HG03135 (cell line): ENCODE measurements around the gene GNAZ.

Experiments
- ATAC-seq: cut with Tn5 transposase; IDR thresholded peaks from one replicate; pipeline ENCODE4 v1.9.1; 2021; ENCODE audit warnings: mild to moderate bottlenecking, moderate library complexity; ENCODE audit not compliant: unreplicated experiment

The GNAZ gene

GRCh38 chr22:23063539-23064380 lies 6.6 kb upstream of the GNAZ start:
- no peak for ATAC-seq

- ATAC-seq: no peak
These were observed 5.8 kb upstream of the GNAZ start for GRCh38 chr22:23064381-23065068.

- ATAC-seq: no peak
These were observed 5.3 kb upstream of the GNAZ start for GRCh38 chr22:23065069-23065451.

GRCh38 chr22:23065495-23066122 lies 4.7 kb upstream of the GNAZ start:
- no peak for ATAC-seq

GRCh38 chr22:23066200-23067022 lies 3.9 kb upstream of the GNAZ start:
- no peak for ATAC-seq

GRCh38 chr22:23067023-23067650 lies 3.2 kb upstream of the GNAZ start:
- no peak for ATAC-seq

- no peak for ATAC-seq
These were observed 2.6 kb upstream of the GNAZ start for GRCh38 chr22:23067691-23068090.

- no peak for ATAC-seq
These were observed 2.1 kb upstream of the GNAZ start for GRCh38 chr22:23068096-23068831.

GRCh38 chr22:23068832-23069385 lies 1.4 kb upstream of the GNAZ start:
- ATAC-seq: no peak

- peak; percentile 69 for ATAC-seq
These were observed 589 bp upstream of the GNAZ start for GRCh38 chr22:23069502-23070357.

- no peak for ATAC-seq
These were observed 1.1 kb downstream of the GNAZ start for GRCh38 chr22:23071230-23072076.

GRCh38 chr22:23072077-23072910 lies 2.0 kb downstream of the GNAZ start:
- ATAC-seq: no peak

GRCh38 chr22:23072911-23073491 lies 2.7 kb downstream of the GNAZ start:
- ATAC-seq: no peak

GRCh38 chr22:23073526-23074229 lies 3.4 kb downstream of the GNAZ start:
- no peak for ATAC-seq

GRCh38 chr22:23074451-23074850 lies 4.1 kb downstream of the GNAZ start:
- ATAC-seq: no peak

GRCh38 chr22:23075050-23075449 lies 4.7 kb downstream of the GNAZ start:
- ATAC-seq: no peak
